Measurements from ENCODE around the gene TARBP2. TPM values are rescaled to one million over a fixed set of nuclear protein-coding genes. Genes with fewer than 3 reads are reported as not detected.

Gene TARBP2
- total RNA-seq, 1 donor from 2014 or later, result 45.3 TPM

- H3K27me3 Mint-ChIP-seq (ENCODE audit: unreplicated experiment), result peaks cover 21% of the 10 kb centered on the region
- DNase-seq (ENCODE audit: low spot score), result no peak
- TF ChIP-seq CTCF (IDR thresholded peaks at IDR 0.05; ENCODE audit: unreplicated experiment), result no peak
- no peak overlapping the region for H3K27ac Mint-ChIP-seq (ENCODE audit: unreplicated experiment)
- H3K9me3 Mint-ChIP-seq (ENCODE audit: unreplicated experiment), result no peaks in the 10 kb centered on the region
- H3K36me3 Mint-ChIP-seq (ENCODE audit: low read depth, unreplicated experiment), result peaks cover 14% of the 10 kb centered on the region
- peaks cover 19% of the 10 kb centered on the region for H3K4me1 Mint-ChIP-seq (ENCODE audit: unreplicated experiment)
- H3K4me3 Mint-ChIP-seq (ENCODE audit: unreplicated experiment), result peak overlapping the region; percentile 14
Measured at GRCh38 chr12:53505086-53505485, 4.0 kb downstream of the TARBP2 start.

GRCh38 chr12:53505555-53506449 is 4.7 kb downstream of the TARBP2 start:
- peaks cover 15% of the 10 kb centered on the region for H3K4me1 Mint-ChIP-seq (ENCODE audit: unreplicated experiment)
- peak overlapping the region; percentile 57 for H3K27ac Mint-ChIP-seq (ENCODE audit: unreplicated experiment)
- H3K9me3 Mint-ChIP-seq (ENCODE audit: unreplicated experiment), result no peaks in the 10 kb centered on the region
- H3K36me3 Mint-ChIP-seq (ENCODE audit: low read depth, unreplicated experiment), result peaks cover 14% of the 10 kb centered on the region
- H3K27me3 Mint-ChIP-seq (ENCODE audit: unreplicated experiment), result peaks cover 20% of the 10 kb centered on the region
- no peak for DNase-seq (ENCODE audit: low spot score)
- peak overlapping the region; percentile 18 for H3K4me3 Mint-ChIP-seq (ENCODE audit: unreplicated experiment)
- no peak for TF ChIP-seq CTCF (IDR thresholded peaks at IDR 0.05; ENCODE audit: unreplicated experiment)

GRCh38 chr12:53506450-53506785 is 5.3 kb downstream of the TARBP2 start:
- peaks cover 15% of the 10 kb centered on the region for H3K4me1 Mint-ChIP-seq (ENCODE audit: unreplicated experiment)

GRCh38 chr12:53506881-53507602 is 6.0 kb downstream of the TARBP2 start, which contains the start of gene NPFF:
NPFF (minus strand) TSS chr12:53507484; CDS start chr12:53507474, 10 bp downstream.
- Mint-ChIP-seq H3K4me1 (ENCODE audit: unreplicated experiment) (peaks cover 10% of the 10 kb centered on the region), H3K27me3 (ENCODE audit: unreplicated experiment) (peaks cover 22% of the 10 kb centered on the region), H3K27ac (ENCODE audit: unreplicated experiment) (peak within 1 kb of the TSS; percentile 57), H3K36me3 (ENCODE audit: low read depth, unreplicated experiment) (peaks cover 25% of the 10 kb centered on the region), H3K4me3 (ENCODE audit: unreplicated experiment) (peak within 1 kb of the TSS; percentile 18), H3K9me3 (ENCODE audit: unreplicated experiment) (no peaks in the 10 kb centered on the region)
- no peak for TF ChIP-seq CTCF (IDR thresholded peaks at IDR 0.05; ENCODE audit: unreplicated experiment)
- DNase-seq (ENCODE audit: low spot score), result no peak

More at GRCh38 chr12:53506450-53506785, 5.3 kb downstream of the TARBP2 start:
- Mint-ChIP-seq H3K27me3 (ENCODE audit: unreplicated experiment) (peaks cover 22% of the 10 kb centered on the region), H3K4me3 (ENCODE audit: unreplicated experiment) (no peak overlapping the region), H3K9me3 (ENCODE audit: unreplicated experiment) (no peaks in the 10 kb centered on the region), H3K27ac (ENCODE audit: unreplicated experiment) (peak overlapping the region; percentile 57), H3K36me3 (ENCODE audit: low read depth, unreplicated experiment) (peaks cover 19% of the 10 kb centered on the region)
- no peak for DNase-seq (ENCODE audit: low spot score)
- no peak for TF ChIP-seq CTCF (IDR thresholded peaks at IDR 0.05; ENCODE audit: unreplicated experiment)

GRCh38 chr12:53507603-53507885 is 6.5 kb downstream of the TARBP2 start:
- TF ChIP-seq CTCF (IDR thresholded peaks at IDR 0.05; ENCODE audit: unreplicated experiment), result no peak
- no peak for DNase-seq (ENCODE audit: low spot score)
- H3K4me3 Mint-ChIP-seq (ENCODE audit: unreplicated experiment), result no peak overlapping the region
- H3K4me1 Mint-ChIP-seq (ENCODE audit: unreplicated experiment), result peaks cover 8% of the 10 kb centered on the region
- no peaks in the 10 kb centered on the region for H3K9me3 Mint-ChIP-seq (ENCODE audit: unreplicated experiment)
- H3K27me3 Mint-ChIP-seq (ENCODE audit: unreplicated experiment), result peaks cover 22% of the 10 kb centered on the region
- peaks cover 29% of the 10 kb centered on the region for H3K36me3 Mint-ChIP-seq (ENCODE audit: low read depth, unreplicated experiment)
- H3K27ac Mint-ChIP-seq (ENCODE audit: unreplicated experiment), result no peak overlapping the region

Measured in endothelial cell (in vitro differentiated cells).